Measurements from ENCODE around the gene PCDHGA8. TPM values are rescaled to one million over a fixed set of nuclear protein-coding genes. Genes with fewer than 3 reads are reported as not detected.
A peak's percentile ranks its signal among the peaks of the same experiment; 100 is the strongest.
"Not testable (repeated sequence)": the region's sequence is repeated elsewhere in the genome, so short reads cannot be mapped to it uniquely, and the experiment has no call there.

PCDHGA8 gene
- total RNA-seq, 6 donors from 2014 or later, result 0.66 to 8.4 (median 1.6) TPM

GRCh38 chr5:141371572-141372475, 20.6 kb upstream of the PCDHGA8 start:
- ATAC-seq (ENCODE audit: low FRiP score in 2 of 2), result no peak
- DNase-seq, result peak in 1 of 2 donors; percentile 73
- Histone ChIP-seq H3K36me3 (no peaks in the 10 kb centered on the region), H3K27ac (no peak overlapping the region), H3K4me1 (no peaks in the 10 kb centered on the region), H3K9me3 (peaks cover 55 to 89% (median 79%) of the 10 kb centered on the region in 4 donors), H3K27me3 (peaks cover 0 to 3% (median 0%) of the 10 kb centered on the region in 4 donors), H3K4me3 (no peak overlapping the region)
- no peak for TF ChIP-seq CTCF (IDR thresholded peaks at IDR 0.05)
- TF ChIP-seq POLR2A (IDR thresholded peaks at IDR 0.05), result no peak
- TF ChIP-seq EP300 (IDR thresholded peaks at IDR 0.05), result no peak
- TF ChIP-seq POLR2AphosphoS5 (IDR thresholded peaks at IDR 0.05), result no peak
- 33 to 36% methylated on average over 32 to 50 of the region's 69 CpGs for WGBS, 2 donors

GRCh38 chr5:141373673-141374317, 18.6 kb upstream of the PCDHGA8 start, which contains the start of gene PCDHGA6:
Gene PCDHGA6 (plus strand): TSS chr5:141373891. CDS start chr5:141374084, 193 bp downstream.
- peak in 1 of 2 donors; percentile 59 for DNase-seq
- TF ChIP-seq EP300 (IDR thresholded peaks at IDR 0.05) (no peak), CTCF (IDR thresholded peaks at IDR 0.05) (peak in 2 of 6 experiments; percentile 10 to 25), POLR2AphosphoS5 (IDR thresholded peaks at IDR 0.05) (no peak), POLR2A (IDR thresholded peaks at IDR 0.05) (no peak)
- H3K4me3 ChIP-seq, result peak within 1 kb of the TSS in 3 of 4 donors; percentile 7 to 33 (median 7)
- H3K36me3 ChIP-seq, result no peaks in the 10 kb centered on the region
- H3K27ac ChIP-seq, result no peak within 1 kb of the TSS
- H3K4me1 ChIP-seq, result no peaks in the 10 kb centered on the region
- 13 to 21% methylated on average over 22 to 27 of the region's 27 CpGs for WGBS, 2 donors
- peaks cover 68 to 89% (median 83%) of the 10 kb centered on the region in 4 donors for H3K9me3 ChIP-seq
- ATAC-seq (ENCODE audit: low FRiP score in 2 of 2), result no peak
- H3K27me3 ChIP-seq, result no peaks in the 10 kb centered on the region

- WGBS, 2 donors, result 57 to 65% methylated on average over 6 to 14 of the region's 14 CpGs
- ATAC-seq (ENCODE audit: low FRiP score in 2 of 2), result no peak
Measured at GRCh38 chr5:141374627-141375026, 17.8 kb upstream of the PCDHGA8 start.

GRCh38 chr5:141375444-141376155, 16.8 kb upstream of the PCDHGA8 start:
- not testable (repeated sequence) for H3K4me3 ChIP-seq, H3K27ac ChIP-seq, H3K36me3 ChIP-seq, H3K4me1 ChIP-seq, H3K27me3 ChIP-seq
- peak in 1 of 2 donors; percentile 53 for DNase-seq
- ATAC-seq (ENCODE audit: low FRiP score in 2 of 2), result peak in 1 of 2 donors; percentile 11
- WGBS, 2 donors, result 42 to 47% methylated on average over 10 to 19 of the region's 48 CpGs
- peaks cover 65 to 78% (median 74%) of the 10 kb centered on the region in 4 donors for H3K9me3 ChIP-seq

More at GRCh38 chr5:141374627-141375026, 17.8 kb upstream of the PCDHGA8 start:
- no peak for TF ChIP-seq CTCF (IDR thresholded peaks at IDR 0.05)
- TF ChIP-seq POLR2A (IDR thresholded peaks at IDR 0.05), result no peak
- TF ChIP-seq EP300 (IDR thresholded peaks at IDR 0.05), result no peak
- TF ChIP-seq POLR2AphosphoS5 (IDR thresholded peaks at IDR 0.05), result no peak
- peaks cover 68 to 83% (median 82%) of the 10 kb centered on the region in 4 donors for H3K9me3 ChIP-seq
- no peaks in the 10 kb centered on the region for H3K36me3 ChIP-seq
- no peaks in the 10 kb centered on the region for H3K27me3 ChIP-seq
- no peaks in the 10 kb centered on the region for H3K4me1 ChIP-seq
- H3K4me3 ChIP-seq, result no peak overlapping the region
- no peak overlapping the region for H3K27ac ChIP-seq
- peak in 1 of 2 donors; percentile 32 for DNase-seq

All from upper lobe of left lung (tissue), 6 donors.